Hematopoietic multipotent progenitor cell treated with erythropoietin and hydrocortisone succinate and interleukin-3 and kit ligand, for 17 days (in vitro differentiated cells): ENCODE results near the gene KAT6B.

Source experiments
- DNase-seq: peaks from one replicate; pipeline ENCODE4 v3.0.0-alpha.2; 2015; ENCODE audit warnings: low spot score

Gene KAT6B

GRCh38 chr10:75014516-75015230, 188.3 kb downstream of the KAT6B start:
- DNase-seq, result no peak

- no peak for DNase-seq
These were observed 189.0 kb downstream of the KAT6B start for GRCh38 chr10:75015442-75015841.

GRCh38 chr10:75016325-75016724, 189.9 kb downstream of the KAT6B start:
- no peak for DNase-seq

- DNase-seq, result no peak
These were observed 191.9 kb downstream of the KAT6B start for GRCh38 chr10:75018251-75018650.

- DNase-seq, result no peak
These were observed 192.4 kb downstream of the KAT6B start for GRCh38 chr10:75018686-75019307.

GRCh38 chr10:75019370-75019769, 193.0 kb downstream of the KAT6B start:
- DNase-seq, result no peak

GRCh38 chr10:75020168-75020567, 193.8 kb downstream of the KAT6B start:
- no peak for DNase-seq

- DNase-seq, result no peak
These were observed 195.2 kb downstream of the KAT6B start for GRCh38 chr10:75021379-75022249.

GRCh38 chr10:75023074-75023473, 196.7 kb downstream of the KAT6B start:
- DNase-seq, result no peak

- DNase-seq, result no peak
These were observed 198.6 kb downstream of the KAT6B start for GRCh38 chr10:75024971-75025523.

- no peak for DNase-seq
These were observed 201.6 kb downstream of the KAT6B start for GRCh38 chr10:75028049-75028448.

GRCh38 chr10:75028748-75029147, 202.3 kb downstream of the KAT6B start:
- no peak for DNase-seq

- DNase-seq, result no peak
These were observed 203.0 kb downstream of the KAT6B start for GRCh38 chr10:75029420-75029819.

- no peak for DNase-seq
These were observed 203.5 kb downstream of the KAT6B start for GRCh38 chr10:75029857-75030256.

- DNase-seq, result no peak
These were observed 204.0 kb downstream of the KAT6B start for GRCh38 chr10:75030371-75030770.

- DNase-seq, result no peak
These were observed 205.7 kb downstream of the KAT6B start for GRCh38 chr10:75032119-75032518.

GRCh38 chr10:75032813-75033212, 206.4 kb downstream of the KAT6B start:
- no peak for DNase-seq

GRCh38 chr10:75033399-75034130, 207.2 kb downstream of the KAT6B start:
- no peak for DNase-seq

- no peak for DNase-seq
These were observed 207.7 kb downstream of the KAT6B start for GRCh38 chr10:75034131-75034512.

- DNase-seq, result no peak
These were observed 208.4 kb downstream of the KAT6B start for GRCh38 chr10:75034714-75035258.

GRCh38 chr10:75035975-75036708, 209.7 kb downstream of the KAT6B start:
- DNase-seq, result no peak
